ENCODE results near the gene TAL2.

The TAL2 gene

DNA sequence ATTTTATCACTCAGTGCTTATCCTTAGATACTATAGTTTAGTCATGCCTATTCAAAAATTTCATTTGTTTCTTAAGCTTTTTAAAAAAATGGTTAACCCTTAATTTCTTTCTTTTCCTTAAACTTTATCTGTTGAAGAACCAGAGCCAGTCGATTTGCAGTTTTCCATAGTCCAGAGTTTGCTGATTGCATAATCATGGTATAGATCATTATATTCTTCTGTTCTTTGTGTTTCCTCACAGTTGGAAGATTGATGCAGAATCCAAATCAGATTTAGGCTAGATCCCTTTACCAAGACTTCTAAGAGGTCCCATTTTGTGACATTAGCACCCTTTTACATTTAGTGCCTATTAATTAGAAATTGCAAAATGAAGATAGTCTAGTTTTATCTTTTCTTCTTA is 50.0 kb downstream of the TAL2 start:
- DNase-seq (ENCODE audit: low read depth), result no peak
- no peak overlapping the region for H3K4me3 ChIP-seq (replicated peaks; ENCODE audit: low read depth, low read length)
- TF ChIP-seq, protein P1, sequence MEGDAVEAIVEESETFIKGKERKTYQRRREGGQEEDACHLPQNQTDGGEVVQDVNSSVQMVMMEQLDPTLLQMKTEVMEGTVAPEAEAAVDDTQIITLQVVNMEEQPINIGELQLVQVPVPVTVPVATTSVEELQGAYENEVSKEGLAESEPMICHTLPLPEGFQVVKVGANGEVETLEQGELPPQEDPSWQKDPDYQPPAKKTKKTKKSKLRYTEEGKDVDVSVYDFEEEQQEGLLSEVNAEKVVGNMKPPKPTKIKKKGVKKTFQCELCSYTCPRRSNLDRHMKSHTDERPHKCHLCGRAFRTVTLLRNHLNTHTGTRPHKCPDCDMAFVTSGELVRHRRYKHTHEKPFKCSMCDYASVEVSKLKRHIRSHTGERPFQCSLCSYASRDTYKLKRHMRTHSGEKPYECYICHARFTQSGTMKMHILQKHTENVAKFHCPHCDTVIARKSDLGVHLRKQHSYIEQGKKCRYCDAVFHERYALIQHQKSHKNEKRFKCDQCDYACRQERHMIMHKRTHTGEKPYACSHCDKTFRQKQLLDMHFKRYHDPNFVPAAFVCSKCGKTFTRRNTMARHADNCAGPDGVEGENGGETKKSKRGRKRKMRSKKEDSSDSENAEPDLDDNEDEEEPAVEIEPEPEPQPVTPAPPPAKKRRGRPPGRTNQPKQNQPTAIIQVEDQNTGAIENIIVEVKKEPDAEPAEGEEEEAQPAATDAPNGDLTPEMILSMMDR (IDR thresholded peaks at IDR 0.05; ENCODE audit: low read length, missing control alignments), result no peak
